Activated CD4-positive, alpha-beta T cell treated with anti-CD3 and anti-CD28 coated beads, Interleukin-2, amount 50 U/mL, for 48 hours (primary cell): Measurements from ENCODE around the gene ATCAY.
A peak's percentile ranks its signal among the peaks of the same experiment; 100 is the strongest.
"Not testable (repeated sequence)": the region's sequence is repeated elsewhere in the genome, so short reads cannot be mapped to it uniquely, and the experiment has no call there.

ENCODE experiments used
- DNase-seq, 2 experiments: peaks; one replicate each; pipeline ENCODE4 v3.0.0-alpha.2; 2020

Gene ATCAY

DNA sequence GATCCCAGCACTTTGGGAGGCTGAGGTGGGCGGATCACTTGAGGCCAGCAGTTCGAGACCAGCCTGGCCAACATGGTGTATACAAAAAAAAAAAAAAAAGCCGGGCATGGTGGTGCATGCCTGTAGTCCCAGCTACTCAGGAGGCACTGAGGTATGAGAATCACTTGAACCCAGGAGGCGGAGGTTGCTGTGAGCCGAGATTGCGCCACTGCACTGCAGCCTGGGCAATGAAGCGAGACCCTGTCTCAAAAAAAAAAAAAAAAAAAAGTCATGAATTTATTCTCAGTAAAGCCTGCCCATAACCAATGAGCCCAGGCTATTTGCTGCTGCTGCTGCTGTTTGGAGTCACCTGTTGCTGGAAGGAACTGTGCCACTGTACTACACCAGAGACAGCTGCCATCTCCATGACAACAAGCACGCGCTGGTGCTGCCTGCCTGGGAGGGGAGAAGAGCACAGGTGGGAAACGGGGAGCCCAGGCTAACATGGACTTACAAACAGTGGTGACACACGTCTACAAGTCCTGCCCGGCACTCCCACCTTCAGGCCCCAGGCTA, 23.0 kb upstream of the ATCAY start:
- DNase-seq, result no peak

DNA sequence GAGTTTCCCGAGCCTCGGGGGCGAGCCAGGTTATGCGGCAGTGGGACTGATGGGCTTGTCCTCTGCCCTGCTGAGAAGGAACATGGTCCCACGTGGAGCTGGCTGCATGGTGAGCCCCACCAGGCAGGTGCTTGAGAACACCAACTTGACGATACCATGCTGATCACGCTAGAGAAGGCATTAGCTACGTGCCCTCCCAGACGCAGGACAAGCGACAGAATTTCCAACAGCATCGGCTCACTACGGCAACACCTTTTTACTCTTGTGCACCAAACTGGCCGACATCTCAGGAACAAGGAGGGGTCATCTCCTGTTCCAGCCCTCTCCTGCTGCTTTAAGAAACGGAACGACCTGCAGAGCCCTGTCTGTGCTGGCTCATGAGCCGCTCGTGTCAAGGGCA, 20.0 kb upstream of the ATCAY start:
- no peak for DNase-seq

DNA sequence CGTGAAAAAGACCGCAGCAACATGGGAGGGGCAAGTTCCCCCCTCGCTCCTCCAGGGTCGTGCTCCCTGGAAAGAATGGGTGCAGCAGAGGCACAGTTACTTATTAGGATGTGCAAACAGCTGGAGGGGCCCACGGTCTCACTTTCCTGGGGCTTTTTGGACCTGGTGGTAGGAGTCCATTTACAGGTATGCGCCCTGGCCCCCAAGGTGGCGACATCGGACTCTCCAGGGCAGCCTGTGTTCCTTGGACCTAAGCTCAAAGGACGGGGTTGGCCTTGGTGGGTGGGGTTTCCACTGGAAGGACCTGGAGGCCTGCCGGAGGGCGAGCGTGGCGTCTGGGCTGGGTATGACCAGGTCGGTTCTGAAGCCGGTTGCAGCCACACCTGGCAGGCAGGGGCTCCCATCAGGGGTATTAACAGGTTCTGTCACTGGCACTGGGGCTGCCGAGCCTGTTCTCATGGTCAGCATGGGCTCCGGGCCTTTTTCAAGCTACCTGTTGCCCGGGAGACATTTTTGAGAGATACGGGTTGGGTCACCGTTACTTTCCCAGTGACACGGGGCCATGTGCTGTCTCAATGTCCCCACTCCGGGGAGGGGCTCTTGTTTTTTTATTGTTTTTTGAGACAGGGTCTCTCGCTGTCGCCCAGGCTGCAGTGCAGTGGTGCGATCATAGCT, 17.5 kb upstream of the ATCAY start:
- DNase-seq, result no peak

DNA sequence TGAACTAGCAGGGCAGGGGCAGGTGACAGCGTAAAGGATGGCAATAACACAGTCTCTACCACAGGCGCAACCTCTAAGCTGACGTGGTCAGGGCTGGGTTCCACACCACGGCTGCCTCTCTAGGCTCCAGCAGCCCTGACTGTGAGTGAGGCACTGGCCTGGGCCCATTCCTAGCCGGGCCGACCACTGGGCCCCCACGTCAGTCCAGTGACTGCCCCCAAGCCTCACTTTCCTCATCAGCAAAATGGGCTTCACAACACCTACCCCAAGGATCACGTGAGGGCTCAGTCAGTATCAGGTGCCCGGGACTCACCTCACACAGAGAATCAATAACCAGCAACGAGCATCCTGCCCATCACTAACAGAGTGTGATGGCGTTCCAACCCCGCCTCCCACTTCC, 16.8 kb upstream of the ATCAY start:
- no peak for DNase-seq

DNA sequence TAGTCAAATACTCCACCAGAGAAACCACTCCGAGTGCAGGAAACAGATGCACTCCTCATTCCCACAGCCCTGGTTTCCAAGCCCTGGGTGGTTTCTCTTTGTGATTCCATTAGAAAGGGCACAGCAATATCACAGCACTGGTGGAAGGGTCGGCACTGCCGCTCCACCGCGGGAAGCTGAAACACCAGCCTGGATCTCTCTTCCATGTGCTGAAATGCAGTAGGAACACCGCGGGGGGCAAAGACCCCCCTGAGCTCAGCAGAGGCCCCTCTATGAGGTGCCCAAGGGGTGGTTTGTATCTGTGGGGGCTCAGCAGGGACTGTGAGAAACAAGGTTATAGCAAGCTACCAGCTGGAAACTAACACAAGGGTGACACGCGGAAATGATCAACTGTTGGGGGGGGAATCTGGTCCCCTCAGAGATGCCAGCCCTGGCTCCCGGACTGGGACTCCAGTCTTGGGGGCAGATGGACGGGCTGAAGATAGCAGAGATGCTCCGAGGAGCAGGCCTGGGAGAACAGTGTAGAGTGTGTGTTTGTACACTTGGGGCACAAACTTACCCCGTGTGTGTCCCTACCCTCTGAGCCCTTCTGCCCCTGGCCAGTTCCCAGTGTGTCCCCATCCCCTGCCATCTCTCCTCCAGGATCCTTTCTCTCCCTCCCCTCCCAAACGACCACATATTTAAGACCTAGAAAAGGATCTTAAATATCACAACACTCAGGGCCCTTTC, 13.4 kb upstream of the ATCAY start:
- DNase-seq, result no peak

DNA sequence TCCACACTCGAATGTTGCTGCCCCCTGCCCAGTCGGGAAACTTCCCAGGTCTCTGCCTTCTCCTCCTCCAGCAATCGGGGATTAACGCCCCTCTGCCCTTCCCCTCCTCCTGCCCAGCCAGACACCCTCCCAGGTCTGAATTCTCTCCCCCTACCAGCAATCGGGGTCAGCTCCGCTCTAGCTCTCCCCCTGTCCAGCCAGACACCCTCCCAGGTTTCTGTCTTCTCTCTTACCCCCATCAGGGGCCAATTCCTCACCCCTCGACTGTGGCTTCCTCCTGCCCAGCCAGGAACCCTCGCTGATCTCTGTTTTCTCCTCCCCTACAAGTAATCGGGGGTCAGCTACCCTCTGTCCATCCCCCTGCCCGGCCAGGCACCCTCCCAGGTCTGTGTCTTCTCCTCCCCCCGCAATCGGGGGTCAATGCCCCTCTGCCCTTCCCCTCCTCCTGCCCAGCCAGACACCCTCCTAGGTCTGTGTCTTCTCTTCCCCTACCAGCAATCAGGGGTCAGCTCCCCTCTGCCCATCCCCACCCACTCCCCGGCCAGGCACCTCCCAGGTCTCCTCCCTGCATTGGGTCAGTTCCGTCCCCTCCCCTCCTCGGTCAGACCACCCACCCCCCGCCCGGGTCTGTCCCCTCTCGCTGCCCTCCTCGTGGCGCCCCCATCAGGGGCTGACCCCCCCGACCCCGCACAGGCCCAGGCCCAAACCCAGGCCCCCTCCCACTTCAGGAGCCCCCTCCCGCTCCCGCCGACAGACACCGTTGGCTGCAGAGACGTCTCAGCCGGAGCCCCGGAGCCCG, 12.3 kb upstream of the ATCAY start:
- no peak for DNase-seq

DNA sequence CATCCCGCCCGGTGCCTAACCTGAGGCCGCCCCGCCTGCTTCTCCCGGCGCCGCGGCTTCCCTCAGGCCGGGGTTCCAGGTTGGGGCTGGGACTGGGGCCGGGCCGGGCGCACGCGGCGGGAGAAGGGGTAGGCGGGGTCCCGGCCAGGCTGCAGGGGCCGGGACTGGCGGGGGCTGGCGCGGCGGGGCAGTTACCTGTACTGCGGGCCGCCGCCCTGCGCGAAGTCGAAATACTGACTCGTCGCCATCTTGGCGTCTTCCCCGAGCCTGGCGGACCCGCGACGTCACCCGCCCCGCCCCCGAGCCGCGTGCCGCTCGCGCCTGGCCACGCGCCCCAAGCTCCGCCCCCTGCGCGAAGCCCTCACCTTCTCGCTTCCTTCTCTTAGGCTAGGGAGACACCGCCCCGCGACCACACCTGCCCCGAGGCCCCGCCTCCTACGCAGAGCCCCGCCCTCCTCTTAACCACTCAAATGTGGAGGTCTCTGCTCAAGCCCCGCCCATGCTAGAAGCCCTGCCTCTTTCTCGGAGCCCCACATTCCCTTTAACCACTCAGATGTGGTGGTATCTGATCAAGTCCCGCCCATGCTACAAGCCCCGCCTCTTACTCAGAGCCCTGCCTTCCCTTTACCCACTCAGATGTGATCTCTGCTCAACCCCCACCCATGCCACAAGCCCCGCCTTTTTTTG, 11.6 kb upstream of the ATCAY start, which contains the start of gene ZFR2:
TSS of gene ZFR2 (minus strand) at position 269 of the 687 bp plus-strand sequence. CDS start at position 248, 21 bp downstream.
- DNase-seq, result peak; percentile 16 to 25

DNA sequence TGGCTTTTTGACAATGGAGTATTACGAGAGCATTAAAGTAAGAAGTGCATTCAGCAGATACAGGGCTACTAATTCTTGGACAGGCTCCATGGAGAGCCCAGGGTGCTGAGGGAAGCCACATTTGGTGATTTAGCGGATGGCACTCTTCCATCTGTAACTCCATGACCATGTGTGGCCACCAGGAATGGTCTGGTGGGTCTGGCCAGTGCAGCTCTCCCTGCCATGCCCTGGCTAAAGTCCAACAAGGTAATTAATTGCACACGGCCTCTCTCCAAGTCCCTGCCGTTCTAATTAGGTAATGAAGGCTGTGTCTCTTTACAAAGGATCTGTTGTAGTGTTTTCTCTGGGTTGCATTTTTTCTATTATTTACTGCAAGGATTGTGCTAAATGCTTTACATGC, 7.3 kb upstream of the ATCAY start:
- DNase-seq, result no peak

DNA sequence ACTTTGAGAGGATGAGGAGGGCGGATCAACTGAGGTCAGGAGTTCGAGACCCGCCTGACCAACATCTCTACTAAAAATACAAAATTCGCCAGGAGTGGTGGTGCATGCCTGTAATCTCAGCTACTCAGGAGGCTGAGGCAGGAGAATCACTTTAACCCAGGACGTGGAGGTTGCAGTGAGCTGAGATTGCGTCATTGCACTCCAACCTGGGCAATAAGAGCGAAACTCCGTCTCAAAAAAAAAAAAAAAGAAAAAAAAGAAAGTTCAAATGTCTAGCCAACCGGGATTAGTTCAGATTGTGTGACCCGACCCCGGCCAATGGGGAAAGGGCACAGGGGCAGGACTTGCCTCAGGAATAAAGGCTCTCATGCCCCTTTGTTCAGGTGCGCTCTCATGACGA, 5.8 kb upstream of the ATCAY start:
- DNase-seq, result not testable (repeated sequence)

DNA sequence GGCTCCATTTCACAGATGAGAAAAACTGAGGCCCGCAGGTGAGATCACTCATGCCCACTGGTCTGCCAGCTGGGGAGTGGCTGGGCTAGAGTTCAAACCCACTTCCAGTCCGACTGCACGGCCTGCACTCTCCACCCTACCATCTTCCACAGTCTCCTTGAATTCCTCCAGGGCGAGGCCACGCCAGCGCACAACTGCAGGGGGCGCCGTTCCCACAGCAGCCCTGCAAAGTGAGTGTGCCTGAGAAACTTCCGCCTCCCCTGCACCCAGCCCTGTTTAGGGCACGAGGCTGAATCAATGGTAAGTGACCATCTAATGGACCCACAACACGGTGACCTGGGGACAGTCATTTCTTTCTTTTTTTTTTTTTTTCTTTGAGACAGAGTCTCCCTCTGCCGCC, 829 bp upstream of the ATCAY start:
- peak in 1 of 2 experiments; percentile 16 for DNase-seq

DNA sequence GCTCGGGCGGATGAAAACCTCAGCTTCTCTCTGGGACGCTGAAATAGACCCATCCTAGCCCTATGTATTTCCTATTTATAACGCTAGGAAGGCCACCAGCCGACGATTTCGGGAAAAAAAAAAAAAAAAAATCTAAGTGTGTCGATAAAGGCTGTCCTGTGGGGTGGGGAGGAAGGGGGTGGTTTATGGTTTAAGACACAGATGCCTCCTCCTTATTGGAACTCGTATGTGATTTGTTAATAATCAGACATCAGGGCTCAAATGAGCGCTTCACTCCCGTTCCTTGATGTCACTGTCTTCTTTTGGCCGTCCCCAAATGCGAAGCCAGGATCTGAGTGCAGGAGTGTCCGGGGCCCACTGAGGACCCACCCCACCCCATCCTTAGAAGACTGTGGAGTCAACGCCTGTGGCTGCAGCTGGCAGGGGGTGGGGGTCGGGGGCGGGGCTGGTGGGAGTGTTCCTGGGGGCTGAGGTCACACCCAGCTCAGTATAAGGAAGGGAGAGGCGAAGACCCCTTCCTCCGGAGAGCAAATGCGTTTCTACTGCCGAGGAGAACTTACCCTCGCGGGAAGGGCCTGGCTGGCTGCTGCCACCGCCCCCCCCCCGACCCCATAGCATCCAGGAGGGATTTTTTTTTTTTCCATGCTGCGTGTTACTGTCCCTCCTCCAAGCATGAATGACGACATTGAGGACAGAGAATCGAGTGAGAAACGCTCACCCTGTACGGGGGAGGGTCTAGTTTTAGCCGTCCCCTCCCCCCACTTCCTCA, 971 bp downstream of the ATCAY start:
- no peak for DNase-seq

DNA sequence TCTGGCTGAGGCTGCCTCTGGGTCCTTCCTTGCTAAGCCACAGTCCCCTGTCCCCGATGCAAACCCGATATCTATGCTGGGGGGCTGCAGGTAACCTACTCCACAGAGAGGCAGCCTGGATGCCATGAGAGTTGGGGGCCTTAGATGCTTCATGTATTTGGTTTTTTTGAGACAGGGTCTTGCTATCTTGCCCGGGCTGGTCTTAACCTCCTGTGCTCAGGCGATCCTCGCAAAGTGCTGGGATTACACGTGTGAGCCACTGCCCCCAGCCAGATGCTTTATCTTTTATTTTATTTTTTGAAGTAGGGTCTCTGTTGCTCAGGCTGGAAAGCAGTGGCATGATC, 1.5 kb downstream of the ATCAY start:
- no peak for DNase-seq

DNA sequence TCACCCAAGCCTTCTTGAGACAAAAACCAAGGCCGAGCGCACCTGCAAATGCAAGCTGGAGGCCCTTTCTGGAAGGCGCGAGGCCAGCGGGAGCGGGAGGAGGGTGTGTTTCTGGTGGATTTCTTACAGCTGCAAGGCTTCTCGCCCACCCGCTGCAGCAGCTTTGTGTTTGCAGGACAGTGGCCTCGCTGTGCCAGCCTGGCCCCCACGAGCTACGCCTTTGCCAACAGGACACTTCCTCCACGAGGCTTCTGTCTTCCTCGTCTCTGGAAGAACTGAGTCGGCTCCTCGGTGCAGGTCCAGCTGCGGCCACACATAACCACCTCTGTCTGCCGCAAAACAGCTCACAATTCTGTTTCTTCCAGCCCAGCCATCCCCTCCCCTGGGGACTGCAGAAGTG, 10.1 kb downstream of the ATCAY start:
- DNase-seq, result no peak

DNA sequence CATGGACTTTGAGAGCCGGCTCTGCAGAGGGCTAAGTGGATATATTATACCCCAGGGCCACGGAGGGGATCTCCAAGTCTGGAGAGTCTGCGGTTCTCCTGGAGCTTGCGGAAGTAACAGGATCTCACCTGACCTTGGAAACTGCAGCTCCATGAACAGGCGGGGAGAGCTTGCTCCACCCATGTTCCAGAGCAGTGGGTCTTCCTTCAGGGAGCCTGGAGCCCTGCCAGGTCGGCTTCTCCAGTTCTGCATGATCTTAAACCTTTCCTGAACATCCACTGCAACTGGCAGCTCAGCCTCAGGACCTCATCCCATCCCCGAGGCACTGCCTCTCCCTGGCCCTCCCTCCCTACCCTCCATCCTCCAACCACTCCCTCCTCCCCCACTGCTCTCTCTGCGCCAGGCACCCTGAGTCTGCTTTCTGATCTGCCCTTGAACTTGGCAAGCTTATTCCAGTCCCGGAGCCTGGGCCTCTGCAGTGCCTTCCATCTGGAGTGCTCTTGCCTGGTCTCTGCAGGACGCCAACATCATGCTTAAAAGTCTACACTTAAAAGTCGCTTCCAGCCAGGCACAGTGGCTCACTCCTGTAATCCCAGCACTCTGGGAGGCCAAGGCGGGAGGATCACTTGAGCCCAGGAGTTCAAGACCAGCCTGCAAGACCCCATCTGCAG, 13.2 kb downstream of the ATCAY start:
- no peak for DNase-seq

DNA sequence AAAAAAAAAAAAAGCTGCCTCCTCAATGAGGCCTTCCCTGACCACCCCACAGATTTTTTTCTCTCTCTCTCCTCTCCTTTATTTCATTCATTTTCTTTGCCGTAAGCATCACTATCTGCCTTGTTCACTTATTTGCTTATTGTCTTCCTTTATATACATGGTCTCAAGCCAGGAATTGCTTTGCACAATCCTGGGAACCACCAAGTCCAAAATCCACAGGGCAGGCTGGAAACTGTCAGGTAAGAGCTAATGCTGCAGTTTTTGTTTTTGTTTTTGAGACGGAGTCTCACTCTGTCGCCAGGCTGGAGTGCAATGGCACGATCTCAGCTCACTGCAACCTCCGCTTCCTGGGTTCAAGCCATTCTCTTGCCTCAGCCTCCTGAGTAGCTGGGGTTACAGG, 14.5 kb downstream of the ATCAY start:
- DNase-seq, result not testable (repeated sequence)

DNA sequence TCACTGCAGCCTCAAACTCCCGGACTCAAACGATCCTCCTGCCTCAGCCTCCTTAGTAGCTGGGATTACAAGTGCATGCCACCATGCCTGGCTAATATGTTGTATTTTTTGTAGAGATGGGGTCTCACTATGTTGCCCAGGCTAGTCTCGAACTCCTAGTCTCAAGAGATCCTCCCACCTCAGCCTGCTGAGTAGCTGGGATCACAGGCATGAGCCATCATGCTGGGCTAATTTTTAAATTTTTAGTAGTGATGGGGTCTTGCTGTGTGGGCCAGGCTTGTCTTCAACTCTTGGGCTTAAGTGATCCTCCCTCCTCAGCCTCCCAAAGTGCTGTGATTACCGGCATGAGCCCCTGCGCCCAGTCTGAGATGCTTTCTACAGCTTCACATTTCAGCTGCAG, 15.3 kb downstream of the ATCAY start:
- DNase-seq, result no peak

DNA sequence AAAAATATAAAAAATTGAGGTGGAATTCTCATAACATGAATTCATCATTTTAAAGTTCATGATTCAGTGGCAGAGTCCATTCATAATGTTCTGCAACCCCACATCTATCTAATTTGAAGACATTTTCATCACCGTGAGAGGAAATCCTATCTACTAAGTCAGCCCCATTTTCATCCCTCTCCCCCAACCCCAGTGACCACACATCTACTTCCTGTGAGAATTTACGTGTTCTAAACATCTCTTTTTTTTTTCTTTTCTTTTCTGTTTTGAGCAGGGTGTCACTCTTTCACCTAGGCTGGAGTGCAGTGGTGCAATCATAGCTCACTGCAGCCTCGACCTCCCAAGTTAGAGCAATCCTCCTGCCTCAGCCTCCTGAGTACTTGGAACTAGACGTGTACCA, 17.5 kb downstream of the ATCAY start:
- DNase-seq, result no peak

DNA sequence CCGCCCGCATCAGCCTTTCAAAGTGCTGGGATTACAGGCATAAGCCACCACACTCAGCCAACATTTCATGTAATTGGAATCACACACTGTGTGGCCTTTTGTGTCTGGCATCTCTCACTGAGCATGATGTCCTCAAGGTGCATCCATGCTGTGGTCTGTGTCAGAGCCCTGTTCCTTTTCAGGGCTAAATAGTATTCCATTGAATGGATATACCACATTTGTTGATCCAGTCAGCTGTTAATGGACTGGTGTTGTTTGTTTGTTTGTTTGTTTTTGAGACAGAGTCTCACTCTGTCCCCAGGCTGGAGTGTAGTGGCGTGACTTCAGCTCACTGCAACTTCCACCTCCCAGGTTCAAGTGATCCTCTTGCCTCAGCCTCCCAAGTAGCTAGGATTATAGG, 17.9 kb downstream of the ATCAY start:
- DNase-seq, result no peak

DNA sequence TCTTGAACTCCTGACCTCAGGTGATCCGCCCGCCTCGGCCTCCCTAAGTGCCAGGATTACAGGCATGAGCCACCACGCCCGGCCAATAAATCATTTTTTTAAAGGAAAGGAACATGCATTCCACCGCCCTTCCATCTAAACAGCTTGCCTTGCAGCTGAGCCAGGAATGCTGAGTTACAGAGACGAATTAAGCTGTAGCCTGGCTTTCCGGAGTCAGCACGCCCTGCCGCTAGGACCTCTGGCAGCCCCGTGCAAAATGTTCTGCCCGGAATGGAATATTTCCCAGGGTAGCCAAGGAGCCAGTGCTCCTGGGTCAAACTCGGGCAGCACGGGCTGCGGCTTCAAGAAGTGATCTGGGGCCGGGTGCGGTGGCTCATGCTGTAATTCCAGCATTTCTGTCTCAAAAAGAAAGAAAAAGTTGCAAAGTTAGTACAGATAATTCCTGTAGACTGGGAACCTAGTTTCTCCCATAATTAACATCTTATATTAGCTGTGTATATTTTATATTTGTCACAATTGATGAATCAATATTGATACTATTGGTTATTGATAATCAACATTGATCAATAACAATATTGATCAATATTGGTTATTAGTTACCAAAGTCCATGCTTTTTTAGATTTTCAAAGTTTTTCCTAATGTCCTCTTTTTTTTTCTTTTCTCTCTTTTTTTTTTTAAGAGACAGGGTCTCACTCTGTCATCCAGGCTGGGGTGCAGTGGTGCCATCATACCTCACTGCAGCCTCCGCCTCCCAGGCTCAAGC, 19.2 kb downstream of the ATCAY start:
- no peak for DNase-seq

DNA sequence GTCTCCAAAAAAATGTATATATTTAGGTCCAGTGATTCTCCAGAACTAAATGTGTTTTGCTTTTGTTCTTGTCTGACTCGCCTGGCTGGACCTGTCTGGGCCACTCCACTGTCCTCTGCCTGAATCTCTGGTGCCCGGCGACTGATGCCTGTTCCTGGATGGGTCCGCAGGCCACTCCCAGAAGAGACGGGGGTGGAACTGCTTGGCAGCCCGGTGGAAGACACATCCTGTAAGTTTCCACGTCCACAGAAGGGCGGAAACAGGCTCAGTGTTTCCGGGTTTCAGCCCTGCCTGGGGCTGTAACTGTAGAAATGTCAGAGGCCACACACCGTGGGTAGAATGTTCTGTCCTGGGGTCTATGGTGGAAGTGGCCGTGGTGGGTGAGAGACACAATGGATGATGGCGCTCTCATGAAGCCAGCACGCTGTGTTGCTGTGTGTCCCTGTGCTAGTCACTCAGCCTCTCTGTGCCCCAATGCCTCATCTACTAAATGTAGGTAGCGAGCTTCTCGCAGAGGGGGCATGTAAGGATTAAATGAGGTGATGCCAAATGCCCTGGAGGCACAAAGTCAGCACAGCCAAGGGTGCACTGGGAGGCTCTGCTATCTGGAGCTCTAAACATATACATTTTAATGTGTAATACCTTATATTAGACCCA, 22.0 kb downstream of the ATCAY start:
- DNase-seq, result no peak
